ENCODE measurements around the gene ARPC3.

DNA sequence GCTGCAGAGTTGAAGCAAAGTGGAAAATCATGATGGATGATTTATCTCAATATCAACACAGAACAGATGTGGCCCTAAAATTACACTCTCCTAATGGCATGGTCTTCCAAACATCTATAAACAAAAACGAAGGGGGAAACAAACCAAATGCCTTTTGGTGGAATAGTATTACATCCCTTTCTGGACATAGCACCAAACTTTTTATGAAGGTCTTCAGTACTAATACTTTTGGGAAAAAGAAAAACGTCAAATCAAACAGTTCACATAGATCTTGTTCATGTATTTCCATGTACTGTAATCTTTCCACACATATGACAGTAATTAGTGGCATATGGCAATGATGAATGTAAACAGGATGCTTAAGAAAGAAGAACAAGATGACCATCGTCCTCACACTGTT lies 23.7 kb downstream of the ARPC3 start:
- TF ChIP-seq POLR2A (IDR thresholded peaks at IDR 0.05) = no peak
- TF ChIP-seq CTCF (IDR thresholded peaks at IDR 0.05) = no peak

Measured in thyroid gland (tissue), 4 donors.